ENCODE results near the gene TBX21.
A peak's percentile ranks its signal among the peaks of the same experiment; 100 is the strongest.

TBX21 gene

GRCh38 chr17:47692137-47692894 lies 40.7 kb upstream of the TBX21 start:
- Histone ChIP-seq H3K27me3 (ENCODE audit: insufficient read depth, low read length, poor library complexity) (peaks cover 13% of the 10 kb centered on the region), H3K27ac (ENCODE audit: low read length) (no peak overlapping the region), H3K4me1 (ENCODE audit: insufficient read depth, low read length) (peaks cover 31% of the 10 kb centered on the region), H3K36me3 (ENCODE audit: insufficient read depth, low read length) (no peaks in the 10 kb centered on the region), H3K79me2 (ENCODE audit: insufficient read depth, low read length) (no peaks in the 10 kb centered on the region), H3K4me3 (ENCODE audit: low read depth in 1 of 2, low read length in 2 of 2) (no peak overlapping the region), H3K9me3 (ENCODE audit: insufficient read depth, low read length, severe bottlenecking) (no peaks in the 10 kb centered on the region), H3K4me2 (ENCODE audit: insufficient read depth, low read length) (peak overlapping the region; percentile 85; the same call in 1 of the 2 replicates), H2AFZ (ENCODE audit: low read depth, low read length) (no peak overlapping the region), H4K20me1 (ENCODE audit: insufficient read depth, low read length) (peaks cover 30% of the 10 kb centered on the region), H3K9ac (ENCODE audit: low read depth, low read length) (no peak overlapping the region)
- TF ChIP-seq EZH2 (IDR thresholded peaks at IDR 0.05; ENCODE audit: borderline replicate concordance, low read depth, low read length, severe bottlenecking) (no peak), CTCF (IDR thresholded peaks at IDR 0.05; ENCODE audit: borderline replicate concordance, extremely low read depth, low read length, poor library complexity, severe bottlenecking) (no peak)
- ATAC-seq (ENCODE audit: insufficient read depth, low read depth): no peak
- DNase-seq: no peak

- H3K36me3 ChIP-seq (ENCODE audit: insufficient read depth, low read length): no peaks in the 10 kb centered on the region
- peak overlapping the region; percentile 69 for H2AFZ ChIP-seq (ENCODE audit: low read depth, low read length)
- H3K27ac ChIP-seq (ENCODE audit: low read length): peak overlapping the region; percentile 53; the same call in 1 of the 2 replicates
- H3K4me2 ChIP-seq (ENCODE audit: insufficient read depth, low read length): peak overlapping the region; percentile 85
- H3K9ac ChIP-seq (ENCODE audit: low read depth, low read length): peak overlapping the region; percentile 54
- DNase-seq (no peak), ATAC-seq (ENCODE audit: insufficient read depth, low read depth) (no peak)
- H3K27me3 ChIP-seq (ENCODE audit: insufficient read depth, low read length, poor library complexity): peaks cover 13% of the 10 kb centered on the region
- peaks cover 28% of the 10 kb centered on the region for H4K20me1 ChIP-seq (ENCODE audit: insufficient read depth, low read length)
- no peaks in the 10 kb centered on the region for H3K79me2 ChIP-seq (ENCODE audit: insufficient read depth, low read length)
- no peak for TF ChIP-seq EZH2 (IDR thresholded peaks at IDR 0.05; ENCODE audit: borderline replicate concordance, low read depth, low read length, severe bottlenecking)
- no peak for TF ChIP-seq CTCF (IDR thresholded peaks at IDR 0.05; ENCODE audit: borderline replicate concordance, extremely low read depth, low read length, poor library complexity, severe bottlenecking)
- no peaks in the 10 kb centered on the region for H3K9me3 ChIP-seq (ENCODE audit: insufficient read depth, low read length, severe bottlenecking)
- peak overlapping the region; percentile 19 to 62; a peak in 3 of 4 replicates for H3K4me3 ChIP-seq (ENCODE audit: low read depth in 1 of 2, low read length in 2 of 2)
- peaks cover 31% of the 10 kb centered on the region for H3K4me1 ChIP-seq (ENCODE audit: insufficient read depth, low read length)
Observed at GRCh38 chr17:47692895-47693730, 39.9 kb upstream of the TBX21 start.

DNA sequence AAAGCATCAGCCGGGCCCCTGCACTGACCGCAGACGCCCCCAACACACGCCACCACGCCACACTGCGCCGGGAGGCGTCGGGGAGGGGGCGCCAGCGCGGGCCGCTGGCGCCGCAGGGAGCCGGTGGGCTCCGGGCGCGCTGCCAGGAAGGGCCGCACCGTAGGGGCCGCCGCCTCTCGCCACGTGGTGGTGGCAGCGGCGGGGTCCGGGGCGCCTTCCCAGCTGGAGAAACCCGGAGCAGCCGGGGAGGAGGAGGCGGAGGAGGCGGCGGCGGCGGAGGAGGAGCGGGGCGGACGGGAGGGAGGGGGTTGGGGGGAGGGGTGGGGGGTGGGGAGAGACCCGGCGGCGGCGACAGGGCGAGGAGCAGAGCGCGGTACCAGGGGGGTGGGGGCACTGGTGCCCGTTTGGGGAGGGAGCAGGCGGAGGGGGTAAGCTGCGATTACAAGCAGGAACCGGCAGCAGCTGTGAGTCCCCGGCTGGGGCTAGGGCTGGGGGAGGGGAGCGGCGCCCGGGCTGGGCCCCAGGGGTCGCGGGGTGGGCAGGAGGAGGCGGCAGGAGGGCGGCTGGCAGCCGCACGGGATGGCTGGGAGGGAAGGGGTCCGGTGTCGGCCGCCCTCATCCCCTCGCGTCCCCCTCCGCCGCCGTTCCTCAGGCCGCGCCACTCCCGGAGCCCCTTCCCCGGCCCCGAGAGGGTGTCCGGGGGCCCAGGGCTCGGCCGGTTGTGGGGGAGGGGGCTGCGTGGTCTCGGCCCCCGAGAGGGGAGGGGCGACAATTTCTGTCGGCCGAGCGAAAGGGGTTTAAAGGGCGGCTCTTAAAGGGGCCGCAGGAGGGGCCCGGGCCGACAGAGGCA lies 39.1 kb upstream of the TBX21 start, which contains the start of gene TBKBP1:
Gene TBKBP1, plus strand, starts transcription at position 431 of the 850 bp plus-strand sequence. CDS start 1,952 bp downstream, outside the sequence.
- ATAC-seq (ENCODE audit: insufficient read depth, low read depth): peak; percentile 71
- Histone ChIP-seq H3K4me2 (ENCODE audit: insufficient read depth, low read length) (peak within 1 kb of the TSS; percentile 85), H3K79me2 (ENCODE audit: insufficient read depth, low read length) (no peaks in the 10 kb centered on the region), H2AFZ (ENCODE audit: low read depth, low read length) (peak within 1 kb of the TSS; percentile 69), H3K4me1 (ENCODE audit: insufficient read depth, low read length) (peaks cover 31% of the 10 kb centered on the region), H3K9me3 (ENCODE audit: insufficient read depth, low read length, severe bottlenecking) (no peaks in the 10 kb centered on the region), H3K27me3 (ENCODE audit: insufficient read depth, low read length, poor library complexity) (peaks cover 13% of the 10 kb centered on the region), H3K36me3 (ENCODE audit: insufficient read depth, low read length) (no peaks in the 10 kb centered on the region), H3K4me3 (ENCODE audit: low read depth in 1 of 2, low read length in 2 of 2) (peak within 1 kb of the TSS; percentile 62 to 63), H3K9ac (ENCODE audit: low read depth, low read length) (peak within 1 kb of the TSS; percentile 60), H4K20me1 (ENCODE audit: insufficient read depth, low read length) (peaks cover 32% of the 10 kb centered on the region), H3K27ac (ENCODE audit: low read length) (peak within 1 kb of the TSS; percentile 53; the same call in 1 of the 2 replicates)
- TF ChIP-seq EZH2 (IDR thresholded peaks at IDR 0.05; ENCODE audit: borderline replicate concordance, low read depth, low read length, severe bottlenecking): no peak
- TF ChIP-seq CTCF (IDR thresholded peaks at IDR 0.05; ENCODE audit: borderline replicate concordance, extremely low read depth, low read length, poor library complexity, severe bottlenecking): no peak
- peak; percentile 82 for DNase-seq

All from DND-41 (cell line).